ENCODE measurements around the gene GREB1L.

GREB1L gene

GRCh38 chr18:21262244-21262643 is 20.2 kb downstream of the GREB1L start:
- DNase-seq: no peak
- Histone ChIP-seq H3K4me1 (ENCODE audit: low read length) (peaks cover 5% of the 10 kb centered on the region; the same call in 1 of the 2 replicates), H3K27me3 (replicated peaks; ENCODE audit: insufficient read depth, low read length) (no peaks in the 10 kb centered on the region), H3K27ac (ENCODE audit: low read length) (no peak overlapping the region), H2AFZ (ENCODE audit: low read length) (no peak overlapping the region), H3K9me3 (replicated peaks; ENCODE audit: insufficient read depth, low read length) (no peaks in the 10 kb centered on the region), H3K9me2 (replicated peaks; ENCODE audit: insufficient read depth, low read length) (no peaks in the 10 kb centered on the region), H3K79me2 (ENCODE audit: low read length) (no peaks in the 10 kb centered on the region), H3K36me3 (replicated peaks; ENCODE audit: insufficient read depth, low read length) (no peaks in the 10 kb centered on the region), H3K9ac (ENCODE audit: low read length) (no peak overlapping the region), H4K20me1 (ENCODE audit: insufficient read depth, low read length) (no peaks in the 10 kb centered on the region), H3K4me2 (ENCODE audit: low read depth, low read length) (no peak overlapping the region), H3F3A (ENCODE audit: insufficient read depth, low read length) (no peaks in the 10 kb centered on the region), H3K4me3 (ENCODE audit: low read length) (no peak overlapping the region)
- TF ChIP-seq EZH2 (optimal IDR thresholded peaks at IDR 0.05; ENCODE audit: low read depth, low read length) (no peak), EZH2phosphoT487 (IDR thresholded peaks at IDR 0.05; ENCODE audit: low read length) (no peak), CTCF (IDR thresholded peaks at IDR 0.05; ENCODE audit: low read length) (no peak)

GRCh38 chr18:21262979-21263378 is 20.9 kb downstream of the GREB1L start:
- Histone ChIP-seq H3K9ac (ENCODE audit: low read length) (no peak overlapping the region), H3K36me3 (replicated peaks; ENCODE audit: insufficient read depth, low read length) (no peaks in the 10 kb centered on the region), H3K4me1 (ENCODE audit: low read length) (peaks cover 5% of the 10 kb centered on the region; the same call in 1 of the 2 replicates), H3K27me3 (replicated peaks; ENCODE audit: insufficient read depth, low read length) (no peaks in the 10 kb centered on the region), H3F3A (ENCODE audit: insufficient read depth, low read length) (no peaks in the 10 kb centered on the region), H3K9me2 (replicated peaks; ENCODE audit: insufficient read depth, low read length) (no peaks in the 10 kb centered on the region), H2AFZ (ENCODE audit: low read length) (no peak overlapping the region), H3K4me2 (ENCODE audit: low read depth, low read length) (no peak overlapping the region), H3K9me3 (replicated peaks; ENCODE audit: insufficient read depth, low read length) (no peaks in the 10 kb centered on the region), H3K27ac (ENCODE audit: low read length) (no peak overlapping the region), H3K79me2 (ENCODE audit: low read length) (no peaks in the 10 kb centered on the region), H3K4me3 (ENCODE audit: low read length) (no peak overlapping the region), H4K20me1 (ENCODE audit: insufficient read depth, low read length) (no peaks in the 10 kb centered on the region)
- DNase-seq: no peak
- TF ChIP-seq EZH2phosphoT487 (IDR thresholded peaks at IDR 0.05; ENCODE audit: low read length): no peak

- no peaks in the 10 kb centered on the region for H3K79me2 ChIP-seq (ENCODE audit: low read length)
These were observed 22.6 kb downstream of the GREB1L start for GRCh38 chr18:21264651-21265050.

More at GRCh38 chr18:21264651-21265050, 22.6 kb downstream of the GREB1L start:
- Histone ChIP-seq H3K4me2 (ENCODE audit: low read depth, low read length) (no peak overlapping the region), H3K27me3 (replicated peaks; ENCODE audit: insufficient read depth, low read length) (no peaks in the 10 kb centered on the region), H3K9me2 (replicated peaks; ENCODE audit: insufficient read depth, low read length) (no peaks in the 10 kb centered on the region), H3K4me1 (ENCODE audit: low read length) (peaks cover 5% of the 10 kb centered on the region; the same call in 1 of the 2 replicates), H3K9me3 (replicated peaks; ENCODE audit: insufficient read depth, low read length) (no peaks in the 10 kb centered on the region), H3K36me3 (replicated peaks; ENCODE audit: insufficient read depth, low read length) (no peaks in the 10 kb centered on the region), H3K27ac (ENCODE audit: low read length) (no peak overlapping the region), H3F3A (ENCODE audit: insufficient read depth, low read length) (no peaks in the 10 kb centered on the region), H3K4me3 (ENCODE audit: low read length) (no peak overlapping the region), H3K9ac (ENCODE audit: low read length) (no peak overlapping the region), H2AFZ (ENCODE audit: low read length) (no peak overlapping the region), H4K20me1 (ENCODE audit: insufficient read depth, low read length) (no peaks in the 10 kb centered on the region)
- no peak for DNase-seq
- TF ChIP-seq EZH2phosphoT487 (IDR thresholded peaks at IDR 0.05; ENCODE audit: low read length): no peak
- no peak for TF ChIP-seq EZH2 (optimal IDR thresholded peaks at IDR 0.05; ENCODE audit: low read depth, low read length)
- no peak for TF ChIP-seq CTCF (IDR thresholded peaks at IDR 0.05; ENCODE audit: low read length)
